Measurements from ENCODE around the gene ZNF513. TPM values are rescaled to one million over a fixed set of nuclear protein-coding genes. Genes with fewer than 3 reads are reported as not detected.
A peak's percentile ranks its signal among the peaks of the same experiment; 100 is the strongest.

ZNF513 gene
- total RNA-seq, 1 experiment from 2014 or later: 23.6 TPM

DNA sequence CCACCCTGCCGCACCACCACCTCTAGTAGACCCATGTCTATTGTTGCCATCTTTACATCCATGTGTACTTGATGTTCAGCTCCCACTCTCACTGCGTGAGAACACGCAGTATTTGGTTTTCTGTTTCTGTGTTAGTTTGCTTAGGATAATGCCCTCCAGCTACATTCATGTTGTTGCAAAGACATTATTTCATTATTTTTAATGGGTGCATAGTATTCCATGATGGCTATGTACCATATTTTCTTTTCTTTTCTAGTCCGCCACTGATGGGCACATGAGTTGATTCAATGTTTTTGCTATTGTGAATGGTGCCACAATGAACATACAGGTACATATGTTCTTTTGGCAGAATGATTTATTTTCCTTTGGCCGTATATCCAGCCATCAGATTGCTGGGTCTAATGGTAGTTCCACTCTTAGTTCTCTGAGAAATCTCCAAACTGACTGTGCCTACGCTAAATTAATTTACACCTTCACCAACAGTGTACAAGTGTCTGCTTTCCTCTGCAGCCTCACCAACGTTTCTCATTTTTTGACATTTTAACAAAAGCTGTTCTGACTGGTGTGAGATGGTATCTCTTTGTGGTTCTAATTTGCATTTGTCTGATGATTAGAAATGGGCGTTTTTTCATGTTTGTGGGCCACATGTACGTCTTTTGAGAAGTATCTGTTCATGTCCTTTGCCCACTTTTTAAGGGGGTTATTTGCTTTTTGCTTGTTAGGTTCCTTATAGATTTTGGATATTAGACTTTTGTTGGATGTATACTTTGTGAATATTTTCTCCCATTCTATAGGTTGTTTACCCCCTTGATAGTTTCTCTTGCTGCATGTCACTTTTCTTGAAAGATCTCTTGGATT, 10.5 kb upstream of the ZNF513 start (continued):
- TF ChIP-seq, protein P1, sequence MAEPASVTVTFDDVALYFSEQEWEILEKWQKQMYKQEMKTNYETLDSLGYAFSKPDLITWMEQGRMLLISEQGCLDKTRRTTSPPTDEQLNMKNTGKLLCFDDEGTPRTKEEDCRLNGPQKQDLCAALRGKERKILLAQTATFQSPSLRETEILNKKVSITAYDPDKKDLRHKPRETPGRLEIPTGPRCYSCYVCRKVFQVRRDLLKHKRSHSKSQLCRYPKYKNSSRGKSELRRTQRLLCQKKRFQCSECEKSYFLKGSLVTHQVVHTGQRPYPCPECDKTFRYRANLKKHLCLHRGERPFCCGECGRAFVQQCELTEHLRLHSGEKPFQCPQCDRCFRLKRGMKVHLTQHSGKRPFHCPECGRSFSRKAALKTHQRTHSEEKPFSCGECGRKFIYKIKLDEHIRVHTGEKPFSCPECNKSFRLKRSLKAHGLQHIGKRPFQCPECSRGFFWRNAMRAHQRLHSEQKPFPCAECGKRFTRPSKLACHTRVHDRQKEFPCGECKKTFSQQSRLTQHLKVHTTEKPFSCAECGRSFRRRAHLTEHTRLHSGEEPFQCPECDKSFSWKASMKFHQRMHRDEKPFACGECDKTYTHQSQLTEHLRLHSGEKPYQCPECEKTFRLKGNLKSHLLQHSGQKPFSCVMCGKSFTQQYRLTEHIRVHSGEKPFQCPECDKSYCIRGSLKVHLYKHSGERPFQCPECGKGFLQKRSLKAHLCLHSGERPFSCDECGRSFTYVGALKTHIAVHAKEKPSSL (CRISPR knock-in tag; conservative IDR thresholded peaks at IDR 0.05): no peak

DNA sequence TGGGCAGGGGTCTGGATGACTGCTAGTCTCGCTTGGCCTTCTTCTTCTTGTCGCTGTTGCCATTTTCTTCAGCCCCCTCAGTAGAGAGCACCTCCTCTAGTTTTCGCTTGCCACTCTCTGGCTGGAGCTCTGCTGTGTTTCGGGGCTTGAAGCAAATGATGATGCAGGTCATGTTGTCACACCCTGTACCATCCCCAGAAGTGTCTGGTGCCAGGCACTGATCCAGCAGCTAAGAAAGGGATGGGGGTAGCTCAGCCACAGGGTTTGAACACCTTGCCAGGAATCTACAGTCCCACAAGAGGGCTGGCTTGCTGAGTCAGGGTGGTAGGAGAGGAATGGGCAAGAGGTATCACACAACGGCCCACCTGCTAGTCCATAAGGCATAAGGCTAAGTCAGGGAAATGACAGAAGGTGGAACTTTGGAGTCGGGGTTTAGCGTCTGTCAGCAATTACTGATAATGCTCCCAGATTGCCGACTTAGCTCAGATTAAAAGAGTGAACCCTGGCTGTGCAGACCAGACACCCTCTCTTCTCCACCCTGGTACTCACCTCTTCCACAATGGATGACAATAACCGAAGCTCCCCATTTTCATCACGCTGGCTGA, 1.1 kb upstream of the ZNF513 start:
- H3K4me3 Mint-ChIP-seq: peak overlapping the region; percentile 94
- H3K9me3 Mint-ChIP-seq: no peaks in the 10 kb centered on the region
- H3K27me3 Mint-ChIP-seq (ENCODE audit: low read depth): no peaks in the 10 kb centered on the region; the same call in 1 of the 2 replicates
- DNase-seq (ENCODE audit: low spot score) (no peak), ATAC-seq (no peak)
- TF ChIP-seq JUN (CRISPR knock-in tag; IDR thresholded peaks at IDR 0.05) (no peak), TCF7 (CRISPR knock-in tag; IDR thresholded peaks at IDR 0.05; ENCODE audit: low read depth) (no peak), OVOL2 (CRISPR knock-in tag; IDR thresholded peaks at IDR 0.05; ENCODE audit: borderline replicate concordance) (no peak), MXD4 (CRISPR knock-in tag; IDR thresholded peaks at IDR 0.05; ENCODE audit: borderline replicate concordance) (no peak), GTF2I (CRISPR knock-in tag; conservative IDR thresholded peaks at IDR 0.05) (no peak), NFATC4 (CRISPR knock-in tag; IDR thresholded peaks at IDR 0.05) (no peak)
- TF ChIP-seq, protein P2, sequence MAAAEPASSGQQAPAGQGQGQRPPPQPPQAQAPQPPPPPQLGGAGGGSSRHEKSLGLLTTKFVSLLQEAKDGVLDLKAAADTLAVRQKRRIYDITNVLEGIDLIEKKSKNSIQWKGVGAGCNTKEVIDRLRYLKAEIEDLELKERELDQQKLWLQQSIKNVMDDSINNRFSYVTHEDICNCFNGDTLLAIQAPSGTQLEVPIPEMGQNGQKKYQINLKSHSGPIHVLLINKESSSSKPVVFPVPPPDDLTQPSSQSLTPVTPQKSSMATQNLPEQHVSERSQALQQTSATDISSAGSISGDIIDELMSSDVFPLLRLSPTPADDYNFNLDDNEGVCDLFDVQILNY (CRISPR knock-in tag; IDR thresholded peaks at IDR 0.05): no peak
- TF ChIP-seq, protein P3, sequence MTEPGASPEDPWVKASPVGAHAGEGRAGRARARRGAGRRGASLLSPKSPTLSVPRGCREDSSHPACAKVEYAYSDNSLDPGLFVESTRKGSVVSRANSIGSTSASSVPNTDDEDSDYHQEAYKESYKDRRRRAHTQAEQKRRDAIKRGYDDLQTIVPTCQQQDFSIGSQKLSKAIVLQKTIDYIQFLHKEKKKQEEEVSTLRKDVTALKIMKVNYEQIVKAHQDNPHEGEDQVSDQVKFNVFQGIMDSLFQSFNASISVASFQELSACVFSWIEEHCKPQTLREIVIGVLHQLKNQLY (CRISPR knock-in tag; IDR thresholded peaks at IDR 0.05): no peak
- TF ChIP-seq, protein P4, sequence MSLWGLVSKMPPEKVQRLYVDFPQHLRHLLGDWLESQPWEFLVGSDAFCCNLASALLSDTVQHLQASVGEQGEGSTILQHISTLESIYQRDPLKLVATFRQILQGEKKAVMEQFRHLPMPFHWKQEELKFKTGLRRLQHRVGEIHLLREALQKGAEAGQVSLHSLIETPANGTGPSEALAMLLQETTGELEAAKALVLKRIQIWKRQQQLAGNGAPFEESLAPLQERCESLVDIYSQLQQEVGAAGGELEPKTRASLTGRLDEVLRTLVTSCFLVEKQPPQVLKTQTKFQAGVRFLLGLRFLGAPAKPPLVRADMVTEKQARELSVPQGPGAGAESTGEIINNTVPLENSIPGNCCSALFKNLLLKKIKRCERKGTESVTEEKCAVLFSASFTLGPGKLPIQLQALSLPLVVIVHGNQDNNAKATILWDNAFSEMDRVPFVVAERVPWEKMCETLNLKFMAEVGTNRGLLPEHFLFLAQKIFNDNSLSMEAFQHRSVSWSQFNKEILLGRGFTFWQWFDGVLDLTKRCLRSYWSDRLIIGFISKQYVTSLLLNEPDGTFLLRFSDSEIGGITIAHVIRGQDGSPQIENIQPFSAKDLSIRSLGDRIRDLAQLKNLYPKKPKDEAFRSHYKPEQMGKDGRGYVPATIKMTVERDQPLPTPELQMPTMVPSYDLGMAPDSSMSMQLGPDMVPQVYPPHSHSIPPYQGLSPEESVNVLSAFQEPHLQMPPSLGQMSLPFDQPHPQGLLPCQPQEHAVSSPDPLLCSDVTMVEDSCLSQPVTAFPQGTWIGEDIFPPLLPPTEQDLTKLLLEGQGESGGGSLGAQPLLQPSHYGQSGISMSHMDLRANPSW (CRISPR knock-in tag; conservative IDR thresholded peaks at IDR 0.05; ENCODE audit: low read depth): no peak
- TF ChIP-seq, protein P5, sequence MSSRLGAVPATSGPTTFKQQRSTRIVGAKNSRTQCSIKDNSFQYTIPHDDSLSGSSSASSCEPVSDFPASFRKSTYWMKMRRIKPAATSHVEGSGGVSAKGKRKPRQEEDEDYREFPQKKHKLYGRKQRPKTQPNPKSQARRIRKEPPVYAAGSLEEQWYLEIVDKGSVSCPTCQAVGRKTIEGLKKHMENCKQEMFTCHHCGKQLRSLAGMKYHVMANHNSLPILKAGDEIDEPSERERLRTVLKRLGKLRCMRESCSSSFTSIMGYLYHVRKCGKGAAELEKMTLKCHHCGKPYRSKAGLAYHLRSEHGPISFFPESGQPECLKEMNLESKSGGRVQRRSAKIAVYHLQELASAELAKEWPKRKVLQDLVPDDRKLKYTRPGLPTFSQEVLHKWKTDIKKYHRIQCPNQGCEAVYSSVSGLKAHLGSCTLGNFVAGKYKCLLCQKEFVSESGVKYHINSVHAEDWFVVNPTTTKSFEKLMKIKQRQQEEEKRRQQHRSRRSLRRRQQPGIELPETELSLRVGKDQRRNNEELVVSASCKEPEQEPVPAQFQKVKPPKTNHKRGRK (CRISPR knock-in tag; IDR thresholded peaks at IDR 0.05; ENCODE audit: borderline replicate concordance): no peak
- peak overlapping the region; percentile 100 for H3K27ac Mint-ChIP-seq
- CTCF ChIA-PET: interaction anchor here (3.1 kb wide), 1 partner anchor 12 kb away, joined by 15 read pairs; the partner anchor contains the start of gene EIF2B4
- POLR2A ChIA-PET: interaction anchor here (0.6 kb wide), 1 partner anchor 12 kb away, joined by 3 read pairs; the partner anchor contains the start of gene EIF2B4
- H3K36me3 Mint-ChIP-seq: peaks cover 58% of the 10 kb centered on the region
- H3K4me1 Mint-ChIP-seq: peaks cover 20% of the 10 kb centered on the region

Measured in WTC11 (cell line).